Esophagus muscularis mucosa (tissue), 4 donors: Measurements from ENCODE around the gene CYP3A4. TPM values are rescaled to one million over a fixed set of nuclear protein-coding genes. Genes with fewer than 3 reads are reported as not detected.

Experiments
- DNase-seq: peaks from one replicate; pipeline ENCODE4 v3.0.0-alpha.2; 2017; ENCODE audit errors: extremely low spot score
- H3K27ac ChIP-seq, 4 donors: fragments of 200-600 bp; sonication (generic); replicated peaks in 1 of 4; 1 replicate in 3 of 4; 2 replicates in 1 of 4; pipeline ENCODE4 v1.5.1; 2016 to 2019; ENCODE audit warnings: mild to moderate bottlenecking in 1 of 4
- H3K27me3 ChIP-seq, 4 donors: fragments of 200-600 bp; sonication (generic); one replicate each; pipeline versions ENCODE4 v1.5.1 to v1.6.0; 2016 to 2019
- H3K36me3 ChIP-seq, 4 donors: fragments of 200-600 bp; sonication (generic); one replicate each; pipeline ENCODE4 v1.5.1; 2016 to 2019
- H3K4me1 ChIP-seq, 4 donors: fragments of 200-600 bp; sonication (generic); one replicate each; pipeline ENCODE4 v1.5.1; 2016 to 2019
- H3K4me3 ChIP-seq, 4 donors: fragments of 200-600 bp; sonication (generic); 1 replicate in 2 of 4; 2 replicates in 2 of 4; pipeline ENCODE4 v1.5.1; 2016 to 2019; ENCODE audit warnings: mild to moderate bottlenecking in 4 of 4, moderate library complexity in 1 of 4
- H3K9me3 ChIP-seq, 4 donors: fragments of 200-600 bp; sonication (generic); 1 replicate in 3 of 4; 2 replicates in 1 of 4; pipeline ENCODE4 v1.5.1; 2016 to 2019
- CTCF ChIP-seq, 3 experiments: fragments of 200-600 bp in 2 of 3; fragments of 450-650 bp in 1 of 3; sonication (generic) in 2 of 3; IDR thresholded peaks; one replicate each; pipeline ENCODE4 v1.5.1; 2017 to 2019; ENCODE audit warnings: antibody characterized with exemption in 3 of 3, mild to moderate bottlenecking in 2 of 3, moderate library complexity in 1 of 3
- EP300 ChIP-seq: sonication (generic); formaldehyde crosslinking; IDR thresholded peaks from one replicate; pipeline ENCODE4 v1.6.1; 2017; ENCODE audit warnings: antibody characterized with exemption
- POLR2A ChIP-seq: fragments of 450-650 bp; IDR thresholded peaks from one replicate; pipeline ENCODE4 v1.6.1; 2017; ENCODE audit warnings: antibody characterized with exemption, moderate library complexity, mild to moderate bottlenecking, low read depth
- POLR2AphosphoS5 ChIP-seq, 2 donors: sonication (generic); formaldehyde crosslinking; IDR thresholded peaks; one replicate each; pipeline ENCODE4 v1.6.1; 2017; ENCODE audit warnings: antibody characterized with exemption in 2 of 2
- WGBS: methylation state at CpG from one replicate; pipeline ENCODE4 v1.1.5; 2018; 5-methylcytosine and 5-hydroxymethylcytosine counted together
- intact Hi-C: fragments of 100-400 bp; cut with DNase I; formaldehyde crosslinking; loops from one replicate; pipeline ENCODE4 v1.15.1; 2023
- total RNA-seq, 4 donors: library from RNA; depleted of rRNA; stranded (reverse); fragments of >200 nt; gene quantifications; one replicate each; pipeline versions ENCODE4 v1.1.0 to v1.2.1, GENCODE V29; 2016

CYP3A4 gene
- total RNA-seq, 4 donors from 2014 or later = not detected

DNA sequence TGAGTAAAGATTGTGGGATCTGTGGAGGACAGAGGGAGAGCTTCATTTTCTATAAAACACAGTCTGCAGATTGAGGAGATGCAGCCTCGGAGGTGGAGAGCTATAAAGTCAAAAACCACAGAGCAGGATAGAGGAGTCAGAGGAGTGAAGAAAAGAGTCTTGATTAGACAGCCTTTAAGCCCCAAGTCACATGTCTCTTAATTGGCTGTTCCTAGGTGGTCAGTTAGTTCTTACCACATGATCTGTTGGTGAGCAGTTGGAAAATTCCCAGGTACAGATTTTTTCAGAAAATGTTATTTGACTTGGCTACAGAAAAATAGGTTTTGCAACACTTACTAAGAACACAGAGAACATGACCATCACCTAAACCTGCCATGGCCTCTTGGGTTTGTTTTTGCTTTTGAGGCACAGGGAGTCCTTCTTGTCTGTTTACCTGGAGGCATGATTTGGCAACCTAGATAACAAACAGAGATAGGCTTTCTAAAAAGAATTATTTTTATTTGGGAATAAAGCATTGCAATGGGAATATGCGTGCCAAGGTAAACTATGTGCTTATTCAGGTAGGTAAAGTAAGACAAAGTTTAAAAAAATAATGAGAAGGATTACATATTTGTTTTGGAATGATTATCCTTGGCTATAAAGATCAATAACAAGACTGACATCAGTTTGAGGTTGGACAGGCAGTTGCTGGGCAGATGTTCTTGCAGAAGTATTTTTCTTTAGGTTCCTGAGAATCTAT is 43.2 kb upstream of the CYP3A4 start:
- no peak for DNase-seq
- TF ChIP-seq CTCF (IDR thresholded peaks at IDR 0.05) = no peak
- TF ChIP-seq POLR2AphosphoS5 (IDR thresholded peaks at IDR 0.05) = no peak
- no peak for TF ChIP-seq POLR2A
- no peak for TF ChIP-seq EP300

DNA sequence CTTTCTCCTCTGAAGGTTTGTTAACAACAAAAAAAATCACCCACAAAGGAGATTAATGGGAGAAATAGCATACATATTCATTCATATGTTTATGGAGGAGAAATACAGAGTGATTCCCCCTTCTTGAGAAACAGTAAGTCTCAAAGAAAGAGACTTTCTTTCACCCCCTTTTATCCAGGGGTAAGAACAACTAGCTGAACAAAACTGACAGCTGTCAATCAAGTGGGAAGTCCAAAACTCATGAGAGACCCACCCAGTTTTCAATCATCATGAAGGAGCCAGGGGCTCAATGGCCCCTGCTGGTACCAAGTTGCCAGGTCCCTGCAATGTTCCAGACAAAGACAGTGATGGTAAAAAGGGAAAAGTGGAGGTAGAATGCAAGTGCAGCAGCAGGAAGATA is 41.9 kb upstream of the CYP3A4 start:
- DNase-seq = peak; percentile 10
- intact Hi-C loops = no loop called here
- Histone ChIP-seq H3K9me3 (no peaks in the 10 kb centered on the region), H3K36me3 (no peaks in the 10 kb centered on the region), H3K27ac (no peak overlapping the region), H3K4me3 (no peak overlapping the region), H3K4me1 (no peaks in the 10 kb centered on the region), H3K27me3 (peaks cover 0 to 9% (median 0%) of the 10 kb centered on the region in 4 donors)
- TF ChIP-seq CTCF (IDR thresholded peaks at IDR 0.05) (no peak), POLR2A (no peak), EP300 (no peak), POLR2AphosphoS5 (IDR thresholded peaks at IDR 0.05) (no peak)

More for the DNA sequence above, 43.2 kb upstream of the CYP3A4 start:
- Histone ChIP-seq H3K4me3 (no peak overlapping the region), H3K9me3 (no peaks in the 10 kb centered on the region), H3K27ac (no peak overlapping the region), H3K36me3 (no peaks in the 10 kb centered on the region), H3K27me3 (peaks cover 0 to 9% (median 0%) of the 10 kb centered on the region in 4 donors), H3K4me1 (no peaks in the 10 kb centered on the region)
- WGBS = 75% methylated on average over 2 of the region's 2 CpGs
- intact Hi-C loops = no loop called here

DNA sequence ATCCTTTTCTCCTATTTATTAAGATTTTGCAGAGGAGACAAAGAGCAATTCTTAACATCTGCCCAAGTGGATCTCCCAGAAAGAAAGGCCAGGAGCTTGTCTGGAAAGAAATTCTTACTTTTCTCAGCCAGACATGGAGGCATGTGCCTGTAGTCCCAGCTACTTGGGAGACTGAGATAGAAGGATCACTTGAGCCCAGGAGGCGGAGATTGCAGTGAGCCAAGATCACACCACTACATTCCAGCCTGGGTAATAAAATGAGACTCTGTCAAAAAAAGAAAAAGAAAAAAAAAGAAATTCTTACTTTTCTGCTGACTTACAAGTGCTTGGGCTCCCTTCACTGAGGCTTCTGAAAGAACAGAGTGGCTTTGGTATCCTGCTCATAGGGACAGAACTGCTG is 41.5 kb upstream of the CYP3A4 start:
- H3K27ac ChIP-seq = no peak overlapping the region
- 93% methylated on average over 1 of the region's 1 CpG for WGBS
- no peak overlapping the region for H3K4me3 ChIP-seq
- H3K27me3 ChIP-seq = peaks cover 0 to 9% (median 0%) of the 10 kb centered on the region in 4 donors
- peak; percentile 47 for DNase-seq
- no peaks in the 10 kb centered on the region for H3K4me1 ChIP-seq
- TF ChIP-seq POLR2A = no peak
- TF ChIP-seq POLR2AphosphoS5 (IDR thresholded peaks at IDR 0.05) = no peak
- TF ChIP-seq CTCF (IDR thresholded peaks at IDR 0.05) = no peak
- TF ChIP-seq EP300 = no peak
- no peaks in the 10 kb centered on the region for H3K36me3 ChIP-seq
- no peaks in the 10 kb centered on the region for H3K9me3 ChIP-seq
- intact Hi-C loops = no loop called here

- no peak for DNase-seq
- Histone ChIP-seq H3K9me3 (no peaks in the 10 kb centered on the region), H3K36me3 (no peaks in the 10 kb centered on the region), H3K4me1 (no peaks in the 10 kb centered on the region), H3K4me3 (no peak overlapping the region), H3K27ac (no peak overlapping the region), H3K27me3 (peaks cover 0 to 9% (median 0%) of the 10 kb centered on the region in 4 donors)
- 89% methylated on average over 3 of the region's 3 CpGs for WGBS
- TF ChIP-seq POLR2A = no peak
- no peak for TF ChIP-seq CTCF (IDR thresholded peaks at IDR 0.05)
- TF ChIP-seq EP300 = no peak
- TF ChIP-seq POLR2AphosphoS5 (IDR thresholded peaks at IDR 0.05) = no peak
- intact Hi-C loops = no loop called here
Observed at GRCh38 chr7:99824091-99824490, 40.1 kb upstream of the CYP3A4 start.
